HepG2 (cell line): ENCODE measurements around the gene CD34. TPM values are rescaled to one million over a fixed set of nuclear protein-coding genes. Genes with fewer than 3 reads are reported as not detected.

ENCODE experiments used
- ATAC-seq: fragments of 200-7000 bp; cut with Tn5 transposase; 3 replicates; pipeline ENCODE4 v1.9.1; 2020; ENCODE audit warnings: mild to moderate bottlenecking, moderate library complexity
- BruUV-seq: library from RNA; stranded (reverse); fragments of 400-500 nt; replicated peaks from 2 replicates; lab custom pipeline; 2021; lab: Mats Ljungman, UMichigan
- CTCF ChIA-PET: fragments of 300-600 bp; formaldehyde crosslinking; extraction: SDS; loops from one replicate; lab custom pipeline; 2021; ENCODE audit warnings: low total read pairs, inconsistent platforms, low intra/inter-chr PET ratio; lab: Yijun Ruan, JAX
- POLR2A ChIA-PET: fragments of 350-600 bp; sonication (Branson Sonifier 250); formaldehyde crosslinking; loops from one replicate; lab custom pipeline; 2020; ENCODE audit warnings: antibody characterized with exemption, inconsistent platforms; lab: Yijun Ruan, JAX
- DNase-seq: peaks from one replicate; pipeline ENCODE4 v3.0.0-alpha.2; 2015; ENCODE audit warnings: low spot score
- FAIRE-seq: peaks from 3 replicates; lab custom pipeline; 2011; peaks lifted over from hg19 to GRCh38; lab: Jason Lieb, UNC
- H2AFZ ChIP-seq: one replicate; pipeline ENCODE4 v1.6.1; 2011; ENCODE audit warnings: low read length, inconsistent platforms
- H3K27ac ChIP-seq: fragments of 300-600 bp; 3 replicates; pipeline ENCODE4 v1.8.0; 2011; ENCODE audit warnings: mixed run types, mild to moderate bottlenecking, mixed read lengths, low read length, inconsistent platforms; ENCODE audit not compliant: insufficient read depth; ENCODE audit errors: extremely low read length
- H3K27me3 ChIP-seq, 2 experiments: fragments of 200-600 bp in 1 of 2; 2 replicates in 1 of 2; 3 replicates in 1 of 2; pipeline versions ENCODE4 v1.6.0 to v1.8.0; 2011; ENCODE audit warnings: low read length in 2 of 2, mild to moderate bottlenecking in 2 of 2, moderate library complexity in 2 of 2, inconsistent platforms in 1 of 2; ENCODE audit not compliant: insufficient read depth in 2 of 2, control insufficient read depth in 1 of 2
- H3K36me3 ChIP-seq, 2 experiments: fragments of 200-600 bp in 1 of 2; replicated peaks in 1 of 2; 2 replicates in 1 of 2; 3 replicates in 1 of 2; pipeline versions ENCODE4 v1.5.1 to v1.8.0; 2011; ENCODE audit warnings: low read length in 2 of 2, inconsistent platforms in 1 of 2; ENCODE audit not compliant: insufficient read depth in 2 of 2, control insufficient read depth in 1 of 2
- H3K4me1 ChIP-seq: 2 replicates; pipeline ENCODE4 v1.5.1; 2012; ENCODE audit warnings: low read length, inconsistent platforms; ENCODE audit not compliant: insufficient read depth
- H3K4me2 ChIP-seq: 2 replicates; pipeline ENCODE4 v1.6.0; 2011; ENCODE audit warnings: low read depth, low read length, inconsistent platforms
- H3K4me3 ChIP-seq, 3 experiments: fragments of 200-600 bp in 1 of 3; sonication (generic), shearing (Covaris generic) in 1 of 3; replicated peaks in 1 of 3; 2 replicates each; pipeline ENCODE4 v1.5.1; 2011 to 2016; ENCODE audit warnings: low read length in 3 of 3, inconsistent platforms in 2 of 3, low read depth in 2 of 3, mild to moderate bottlenecking in 2 of 3, control low read depth in 1 of 3, mixed read lengths in 1 of 3; ENCODE audit not compliant: insufficient read depth in 1 of 3
- H3K79me2 ChIP-seq: one replicate; pipeline ENCODE4 v1.6.1; 2011; ENCODE audit warnings: low read length, inconsistent platforms; ENCODE audit not compliant: insufficient read depth
- H3K9ac ChIP-seq: 2 replicates; pipeline ENCODE4 v1.6.0; 2011; ENCODE audit warnings: mild to moderate bottlenecking, low read depth, low read length, inconsistent platforms; ENCODE audit not compliant: insufficient read depth
- H3K9me3 ChIP-seq: 2 replicates; pipeline ENCODE4 v1.5.1; 2012; ENCODE audit warnings: mild to moderate bottlenecking, low read length
- H4K20me1 ChIP-seq: 2 replicates; pipeline ENCODE4 v1.6.0; 2011; ENCODE audit warnings: inconsistent platforms, mild to moderate bottlenecking, low read length, moderate library complexity; ENCODE audit not compliant: insufficient read depth
- JUNB ChIP-seq: sonication (generic); formaldehyde crosslinking; IDR thresholded peaks from 2 replicates; pipeline ENCODE4 v1.8.0; 2022; ENCODE audit warnings: missing genetic modification reagents, mild to moderate bottlenecking, borderline replicate concordance
- KAT7 ChIP-seq: IDR thresholded peaks from 2 replicates; pipeline ENCODE4 v1.6.1; 2018; ENCODE audit warnings: borderline replicate concordance, missing compliant biosample characterization
- ZMAT5 ChIP-seq: sonication (generic); formaldehyde crosslinking; IDR thresholded peaks from 2 replicates; pipeline ENCODE4 v1.5.0; 2020; ENCODE audit warnings: mild to moderate bottlenecking, low read depth, missing genetic modification reagents, borderline replicate concordance
- ZNF264 ChIP-seq: sonication (generic); formaldehyde crosslinking; IDR thresholded peaks from 2 replicates; pipeline ENCODE4 v1.4.0; 2020; ENCODE audit warnings: missing genetic modification reagents
- ZNF33A ChIP-seq: sonication (generic); formaldehyde crosslinking; IDR thresholded peaks from 2 replicates; pipeline ENCODE4 v1.5.1; 2020; ENCODE audit warnings: missing genetic modification reagents, mild to moderate bottlenecking, moderate library complexity, borderline replicate concordance
- ZNF512B ChIP-seq: sonication (generic); formaldehyde crosslinking; IDR thresholded peaks from 2 replicates; pipeline ENCODE4 v1.5.1; 2020; ENCODE audit warnings: missing genetic modification reagents, mild to moderate bottlenecking, borderline replicate concordance
- ZNF609 ChIP-seq: sonication (generic); formaldehyde crosslinking; IDR thresholded peaks from 2 replicates; pipeline ENCODE4 v1.4.0; 2020; ENCODE audit warnings: mild to moderate bottlenecking, missing genetic modification reagents, borderline replicate concordance
- ZNF629 ChIP-seq: sonication (generic); formaldehyde crosslinking; conservative IDR thresholded peaks from 2 replicates; pipeline ENCODE4 v1.5.0; 2020; ENCODE audit warnings: missing genetic modification reagents
- ZNF709 ChIP-seq: sonication (generic); formaldehyde crosslinking; IDR thresholded peaks from 2 replicates; pipeline ENCODE4 v1.5.0; 2020; ENCODE audit warnings: mild to moderate bottlenecking, missing genetic modification reagents
- WGBS: methylation state at CpG from one replicate; pipeline ENCODE4 v1.1.6; 2017; ENCODE audit warnings: low lambda C conversion rate; 5-methylcytosine and 5-hydroxymethylcytosine counted together
- in situ Hi-C: cut with HindIII; loops from 2 replicates; pipeline ENCODE4 v1.10.0; 2017; ENCODE audit warnings: low pct_unique_long_range_greater_than_20kb; ENCODE audit not compliant: extremely low pct_ligation_motif_present
- intact Hi-C: fragments of 100-400 bp; cut with micrococcal nuclease; formaldehyde crosslinking; loops from one replicate; pipeline ENCODE4 v1.10.0; 2022; ENCODE audit not compliant: unreplicated experiment
- polyA plus RNA-seq, 8 experiments: library from polyadenylated mRNA; depleted of rRNA in 3 of 8; stranded (reverse) in 7 of 8; unstranded in 1 of 8; fragments of >200 nt; fragmentation: Illumina TruSeq in 4 of 8; extraction: Trizol in 4 of 8; gene quantifications; 2 replicates each; pipeline versions ENCODE4 v1.2.1 to v1.2.3, GENCODE V29; 2011 to 2016; ENCODE audit warnings: low read depth in 4 of 8, missing spikeins in 1 of 8, mixed read lengths in 1 of 8; ENCODE audit not compliant: insufficient read depth in 1 of 8
- total RNA-seq, 5 experiments: library from RNA; depleted of rRNA; stranded (reverse); fragments of >200 nt; fragmentation: Illumina TruSeq; extraction: Trizol; gene quantifications; 2 replicates each; pipeline ENCODE4 v1.2.3, GENCODE V29; 2016; ENCODE audit warnings: low read depth in 1 of 5
- TF ChIP-seq, protein P1 (sequence below): sonication (generic); formaldehyde crosslinking; conservative IDR thresholded peaks from 2 replicates; pipeline ENCODE4 v1.8.0; 2022; ENCODE audit warnings: missing genetic modification reagents
- TF ChIP-seq, protein P2 (sequence below): sonication (generic); formaldehyde crosslinking; conservative IDR thresholded peaks from 2 replicates; pipeline ENCODE4 v1.8.0; 2022; ENCODE audit warnings: low read depth, missing genetic modification reagents

The CD34 gene
- total and polyA plus RNA-seq, 2 of the 13 experiments (the other 11 are each of a cell fraction or from before 2014, with no cell fraction given) = not detected

- in situ Hi-C loops (no loop called here), intact Hi-C loops (no loop called here)
- FAIRE-seq = no peak
- Histone ChIP-seq H3K4me1 (peaks cover 28% of the 10 kb centered on the region), H3K36me3 (no peaks in the 10 kb centered on the region; a peak in 1 of 5 replicates), H3K79me2 (no peaks in the 10 kb centered on the region), H3K4me3 (no peak overlapping the region), H3K4me2 (no peak overlapping the region), H2AFZ (no peak overlapping the region), H3K9ac (no peak overlapping the region), H3K27me3 (no peaks in the 10 kb centered on the region), H4K20me1 (no peaks in the 10 kb centered on the region), H3K27ac (no peak overlapping the region), H3K9me3 (no peaks in the 10 kb centered on the region)
- BruUV-seq = no TSS peak
- POLR2A ChIA-PET = no interaction called here
- DNase-seq = no peak
- 91% methylated on average over 9 of the region's 9 CpGs for WGBS
- ATAC-seq = no peak
- CTCF ChIA-PET = no interaction called here
- TF ChIP-seq JUNB (CRISPR knock-in tag) (no peak), KAT7 (CRISPR knock-in tag) (no peak), ZNF709 (CRISPR knock-in tag) (no peak), ZNF609 (CRISPR knock-in tag) (no peak), ZMAT5 (CRISPR knock-in tag) (no peak), ZNF264 (CRISPR knock-in tag) (no peak), ZNF33A (CRISPR knock-in tag) (no peak), ZNF512B (CRISPR knock-in tag) (no peak), ZNF629 (CRISPR knock-in tag) (no peak)
- TF ChIP-seq, protein P1, sequence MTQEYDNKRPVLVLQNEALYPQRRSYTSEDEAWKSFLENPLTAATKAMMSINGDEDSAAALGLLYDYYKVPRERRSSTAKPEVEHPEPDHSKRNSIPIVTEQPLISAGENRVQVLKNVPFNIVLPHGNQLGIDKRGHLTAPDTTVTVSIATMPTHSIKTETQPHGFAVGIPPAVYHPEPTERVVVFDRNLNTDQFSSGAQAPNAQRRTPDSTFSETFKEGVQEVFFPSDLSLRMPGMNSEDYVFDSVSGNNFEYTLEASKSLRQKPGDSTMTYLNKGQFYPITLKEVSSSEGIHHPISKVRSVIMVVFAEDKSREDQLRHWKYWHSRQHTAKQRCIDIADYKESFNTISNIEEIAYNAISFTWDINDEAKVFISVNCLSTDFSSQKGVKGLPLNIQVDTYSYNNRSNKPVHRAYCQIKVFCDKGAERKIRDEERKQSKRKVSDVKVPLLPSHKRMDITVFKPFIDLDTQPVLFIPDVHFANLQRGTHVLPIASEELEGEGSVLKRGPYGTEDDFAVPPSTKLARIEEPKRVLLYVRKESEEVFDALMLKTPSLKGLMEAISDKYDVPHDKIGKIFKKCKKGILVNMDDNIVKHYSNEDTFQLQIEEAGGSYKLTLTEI = no peak
- TF ChIP-seq, protein P2, sequence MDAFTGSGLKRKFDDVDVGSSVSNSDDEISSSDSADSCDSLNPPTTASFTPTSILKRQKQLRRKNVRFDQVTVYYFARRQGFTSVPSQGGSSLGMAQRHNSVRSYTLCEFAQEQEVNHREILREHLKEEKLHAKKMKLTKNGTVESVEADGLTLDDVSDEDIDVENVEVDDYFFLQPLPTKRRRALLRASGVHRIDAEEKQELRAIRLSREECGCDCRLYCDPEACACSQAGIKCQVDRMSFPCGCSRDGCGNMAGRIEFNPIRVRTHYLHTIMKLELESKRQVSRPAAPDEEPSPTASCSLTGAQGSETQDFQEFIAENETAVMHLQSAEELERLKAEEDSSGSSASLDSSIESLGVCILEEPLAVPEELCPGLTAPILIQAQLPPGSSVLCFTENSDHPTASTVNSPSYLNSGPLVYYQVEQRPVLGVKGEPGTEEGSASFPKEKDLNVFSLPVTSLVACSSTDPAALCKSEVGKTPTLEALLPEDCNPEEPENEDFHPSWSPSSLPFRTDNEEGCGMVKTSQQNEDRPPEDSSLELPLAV (CRISPR knock-in tag) = no peak
These were observed 58.2 kb downstream of the CD34 start for GRCh38 chr1:207852576-207853371.
